ENCODE data around the gene TTC39B.

GRCh38 chr9:15115041-15115440 lies 192.0 kb downstream of the TTC39B start:
- TF ChIP-seq GATA2 (IDR thresholded peaks at IDR 0.05; ENCODE audit: low read depth, low read length) (no peak), GATA3 (IDR thresholded peaks at IDR 0.05; ENCODE audit: low read depth, low read length) (no peak)

Data from SH-SY5Y (cell line).